Measurements from ENCODE around the gene IQGAP2.
"Not testable (repeated sequence)": the region's sequence is repeated elsewhere in the genome, so short reads cannot be mapped to it uniquely, and the experiment has no call there.

Gene IQGAP2

DNA sequence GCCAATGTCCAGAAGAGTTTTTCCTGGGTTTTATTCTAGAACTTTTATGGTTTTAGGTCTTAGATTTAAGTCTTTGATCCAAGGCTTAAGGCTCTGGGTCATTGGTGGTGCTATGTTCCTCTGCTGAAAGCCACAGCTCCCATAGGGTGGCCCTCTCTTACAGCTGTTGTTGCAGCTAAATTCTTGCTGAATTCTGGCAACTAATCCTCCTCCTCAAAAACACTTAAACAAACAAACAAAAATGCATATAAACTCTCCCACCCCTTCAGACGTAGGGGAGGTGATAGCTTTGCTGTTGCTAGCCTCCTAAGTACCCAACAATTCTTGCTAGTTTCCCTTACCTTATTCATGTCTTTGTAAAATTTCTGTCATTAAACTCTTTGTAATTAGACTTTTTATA lies 30.2 kb downstream of the IQGAP2 start:
- in situ Hi-C loops (cut with HindIII; ENCODE audit: low sequenced_read_pairs), result no loop called here
- no peak for DNase-seq (ENCODE audit: low read depth)
- no peak overlapping the region for H3K4me3 ChIP-seq (ENCODE audit: low read depth, low read length)
- TF ChIP-seq, protein P1, sequence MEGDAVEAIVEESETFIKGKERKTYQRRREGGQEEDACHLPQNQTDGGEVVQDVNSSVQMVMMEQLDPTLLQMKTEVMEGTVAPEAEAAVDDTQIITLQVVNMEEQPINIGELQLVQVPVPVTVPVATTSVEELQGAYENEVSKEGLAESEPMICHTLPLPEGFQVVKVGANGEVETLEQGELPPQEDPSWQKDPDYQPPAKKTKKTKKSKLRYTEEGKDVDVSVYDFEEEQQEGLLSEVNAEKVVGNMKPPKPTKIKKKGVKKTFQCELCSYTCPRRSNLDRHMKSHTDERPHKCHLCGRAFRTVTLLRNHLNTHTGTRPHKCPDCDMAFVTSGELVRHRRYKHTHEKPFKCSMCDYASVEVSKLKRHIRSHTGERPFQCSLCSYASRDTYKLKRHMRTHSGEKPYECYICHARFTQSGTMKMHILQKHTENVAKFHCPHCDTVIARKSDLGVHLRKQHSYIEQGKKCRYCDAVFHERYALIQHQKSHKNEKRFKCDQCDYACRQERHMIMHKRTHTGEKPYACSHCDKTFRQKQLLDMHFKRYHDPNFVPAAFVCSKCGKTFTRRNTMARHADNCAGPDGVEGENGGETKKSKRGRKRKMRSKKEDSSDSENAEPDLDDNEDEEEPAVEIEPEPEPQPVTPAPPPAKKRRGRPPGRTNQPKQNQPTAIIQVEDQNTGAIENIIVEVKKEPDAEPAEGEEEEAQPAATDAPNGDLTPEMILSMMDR (IDR thresholded peaks at IDR 0.05; ENCODE audit: low read depth, low read length, missing control alignments), result no peak

GRCh38 chr5:76437507-76437906 lies 34.4 kb downstream of the IQGAP2 start:
- DNase-seq (ENCODE audit: low read depth); in situ Hi-C loops (cut with HindIII; ENCODE audit: low sequenced_read_pairs); H3K4me3 ChIP-seq (ENCODE audit: low read depth, low read length): not testable (repeated sequence)

DNA sequence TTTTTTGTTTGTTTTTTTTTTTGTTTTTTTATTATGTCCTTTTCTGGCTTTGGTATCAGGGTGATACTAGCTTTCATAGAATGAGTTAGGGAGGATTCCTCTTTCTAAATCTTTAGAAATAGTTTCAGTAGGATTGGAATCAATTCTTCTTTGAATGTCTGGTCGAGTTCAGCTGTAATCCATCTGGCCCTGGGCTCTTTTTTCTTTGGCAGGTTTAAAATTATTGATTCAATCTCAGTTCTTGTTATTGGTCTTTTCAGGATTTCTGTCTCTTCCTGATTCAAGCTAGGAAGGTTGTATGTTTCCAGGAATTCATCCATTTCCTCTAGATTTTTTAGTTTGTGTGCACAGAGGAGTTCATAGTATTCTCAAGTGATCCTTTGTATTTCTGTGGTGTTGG lies 34.9 kb downstream of the IQGAP2 start:
- in situ Hi-C loops (cut with HindIII; ENCODE audit: low sequenced_read_pairs), result no loop called here
- H3K4me3 ChIP-seq (ENCODE audit: low read depth, low read length), result no peak overlapping the region
- no peak for DNase-seq (ENCODE audit: low read depth)

GRCh38 chr5:76439201-76439600 lies 36.1 kb downstream of the IQGAP2 start:
- in situ Hi-C loops (cut with HindIII; ENCODE audit: low sequenced_read_pairs), result no loop called here
- H3K4me3 ChIP-seq (ENCODE audit: low read depth, low read length), result no peak overlapping the region
- TF ChIP-seq, protein P1 (IDR thresholded peaks at IDR 0.05; ENCODE audit: low read depth, low read length, missing control alignments), result no peak
- DNase-seq (ENCODE audit: low read depth), result no peak

More for the DNA sequence above, 34.9 kb downstream of the IQGAP2 start:
- TF ChIP-seq, protein P1 (IDR thresholded peaks at IDR 0.05; ENCODE audit: low read depth, low read length, missing control alignments), result no peak

DNA sequence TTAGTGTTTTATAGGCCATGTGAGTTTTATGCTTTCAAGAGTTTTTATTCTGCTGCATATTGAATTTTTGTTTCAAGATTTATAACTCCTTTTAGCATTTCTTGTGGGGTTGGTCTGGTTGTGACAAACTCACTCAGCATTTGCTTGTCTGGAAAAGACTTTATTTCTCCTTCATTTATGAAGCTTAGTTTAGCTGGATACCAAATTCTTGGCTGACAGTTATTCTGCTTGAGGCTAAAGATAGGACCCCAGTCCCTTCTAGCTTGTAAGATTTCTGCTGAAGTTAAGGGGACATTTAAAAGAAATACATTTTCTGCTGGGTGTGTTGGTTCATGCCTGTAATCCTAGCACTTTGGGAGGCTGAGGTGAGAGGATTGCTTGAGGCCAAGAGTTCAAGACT lies 36.8 kb downstream of the IQGAP2 start:
- TF ChIP-seq, protein P1 (IDR thresholded peaks at IDR 0.05; ENCODE audit: low read depth, low read length, missing control alignments), result no peak
- in situ Hi-C loops (cut with HindIII; ENCODE audit: low sequenced_read_pairs), result no loop called here
- no peak for DNase-seq (ENCODE audit: low read depth)
- H3K4me3 ChIP-seq (ENCODE audit: low read depth, low read length), result no peak overlapping the region

DNA sequence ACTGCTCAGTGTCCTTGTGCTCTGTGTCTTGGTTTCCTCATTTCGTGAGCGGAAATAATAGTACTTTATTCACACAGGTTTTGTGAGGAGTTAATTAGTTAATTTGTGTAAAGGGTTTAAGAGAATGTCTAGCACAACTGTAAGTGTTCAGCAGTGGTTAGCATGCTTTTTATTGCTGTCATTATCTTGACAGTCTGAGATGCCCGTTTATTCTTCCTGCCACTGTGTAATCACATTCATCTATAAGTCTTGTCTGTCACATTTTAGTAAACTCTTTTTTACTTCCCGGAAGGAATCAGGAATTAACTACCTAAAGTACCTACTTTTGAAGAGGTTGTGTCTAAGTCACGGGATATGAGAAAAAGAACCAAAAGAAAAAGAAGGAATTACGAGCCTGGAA lies 38.0 kb downstream of the IQGAP2 start:
- in situ Hi-C loops (cut with HindIII; ENCODE audit: low sequenced_read_pairs), result no loop called here
- no peak overlapping the region for H3K4me3 ChIP-seq (ENCODE audit: low read depth, low read length)
- TF ChIP-seq, protein P1 (IDR thresholded peaks at IDR 0.05; ENCODE audit: low read depth, low read length, missing control alignments), result no peak
- no peak for DNase-seq (ENCODE audit: low read depth)

DNA sequence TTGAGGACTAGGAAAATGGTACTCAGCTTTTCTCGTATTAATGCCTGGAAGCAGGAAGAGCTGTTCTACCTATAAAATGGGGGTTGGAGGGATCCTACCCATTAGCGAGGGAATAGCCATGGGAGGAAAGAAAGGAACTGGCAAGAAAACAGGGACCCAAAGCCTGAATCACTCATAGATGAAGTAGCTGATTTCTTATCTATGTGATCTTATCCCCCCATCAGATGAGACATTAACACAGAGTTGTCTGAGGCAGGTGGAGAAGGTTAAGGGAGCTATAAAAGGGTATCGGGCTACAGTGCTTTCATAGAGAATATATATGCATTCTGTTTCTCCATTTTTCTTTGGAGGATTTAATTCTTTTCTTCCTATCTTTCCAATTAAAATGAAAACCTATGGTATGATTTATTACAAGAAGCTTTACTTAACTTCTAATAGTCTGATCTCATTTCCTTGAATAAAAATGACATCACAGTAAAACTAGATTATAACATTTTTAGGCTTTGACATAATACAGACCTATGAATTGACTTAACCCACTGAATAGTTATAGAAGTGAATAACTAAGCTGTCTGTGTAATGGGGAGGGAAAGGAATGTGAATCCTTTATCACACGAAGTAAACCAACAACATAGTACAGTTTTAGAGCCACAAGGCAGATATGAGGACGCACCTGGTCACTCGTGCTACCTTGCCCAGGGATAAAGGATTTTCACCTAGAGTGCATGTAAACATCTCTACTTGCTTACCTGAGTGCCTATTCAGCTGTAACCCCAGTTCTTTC lies 39.0 kb downstream of the IQGAP2 start:
- H3K4me3 ChIP-seq (ENCODE audit: low read depth, low read length), result no peak overlapping the region
- no peak for DNase-seq (ENCODE audit: low read depth)
- in situ Hi-C loops (cut with HindIII; ENCODE audit: low sequenced_read_pairs), result no loop called here
- TF ChIP-seq, protein P1 (IDR thresholded peaks at IDR 0.05; ENCODE audit: low read depth, low read length, missing control alignments), result no peak

All from astrocyte of the cerebellum (primary cell).